Retinal pigment epithelial cell (primary cell): Measurements from ENCODE around the gene ATG2A.

Experiments used
- DNase-seq: peaks from one replicate; pipeline ENCODE4 v3.0.0-alpha.2; 2010; ENCODE audit warnings: low read depth
- H3K4me3 ChIP-seq: 2 replicates; pipeline ENCODE4 v1.5.1; 2011; ENCODE audit warnings: mild to moderate bottlenecking, low read length, control low read depth, moderate library complexity
- CTCF ChIP-seq: conservative IDR thresholded peaks from 2 replicates; pipeline ENCODE4 v1.5.1; 2011; ENCODE audit warnings: low read depth, low read length, control low read depth, inconsistent platforms

The ATG2A gene

GRCh38 chr11:64852804-64853509, 64.1 kb downstream of the ATG2A start:
- DNase-seq = no peak
- no peak for TF ChIP-seq CTCF
- H3K4me3 ChIP-seq = no peak overlapping the region

- no peak overlapping the region for H3K4me3 ChIP-seq
- DNase-seq = no peak
- TF ChIP-seq CTCF = no peak
These were observed 65.1 kb downstream of the ATG2A start for GRCh38 chr11:64851831-64852351.

GRCh38 chr11:64850979-64851567, 65.9 kb downstream of the ATG2A start:
- no peak for TF ChIP-seq CTCF
- no peak overlapping the region for H3K4me3 ChIP-seq

GRCh38 chr11:64849598-64850356, 67.2 kb downstream of the ATG2A start:
- no peak for DNase-seq
- peak; percentile 2 for TF ChIP-seq CTCF
- no peak overlapping the region for H3K4me3 ChIP-seq

More at GRCh38 chr11:64850979-64851567, 65.9 kb downstream of the ATG2A start:
- DNase-seq = no peak

GRCh38 chr11:64848826-64849597, 68.0 kb downstream of the ATG2A start:
- DNase-seq = no peak
- H3K4me3 ChIP-seq = no peak overlapping the region
- peak; percentile 31 for TF ChIP-seq CTCF

- no peak for DNase-seq
- no peak overlapping the region for H3K4me3 ChIP-seq
- TF ChIP-seq CTCF = no peak
These were observed 68.7 kb downstream of the ATG2A start for GRCh38 chr11:64848214-64848825.
